ENCODE measurements around the gene SRM.
A peak's percentile ranks its signal among the peaks of the same experiment; 100 is the strongest.

Gene SRM

GRCh38 chr1:11012260-11013159, 47.3 kb downstream of the SRM start, which contains the start of gene TARDBP:
TSS of gene TARDBP (plus strand) at chr1:11012654. CDS start at chr1:11013728, 1,074 bp downstream.
- DNase-seq: peak; percentile 95

All from hematopoietic multipotent progenitor cell treated with erythropoietin and hydrocortisone succinate and interleukin-3 and kit ligand, for 4 days (in vitro differentiated cells).